Measurements from ENCODE around the gene PASK. TPM values are rescaled to one million over a fixed set of nuclear protein-coding genes. Genes with fewer than 3 reads are reported as not detected.

Gene PASK
- total RNA-seq, 1 donor from 2014 or later, result 20.3 TPM

- H3K36me3 Mint-ChIP-seq, result peaks cover 4% of the 10 kb centered on the region
- no peak overlapping the region for H3K4me3 Mint-ChIP-seq
- peaks cover 15% of the 10 kb centered on the region for H3K4me1 Mint-ChIP-seq
- H3K27ac Mint-ChIP-seq, result no peak overlapping the region
- Histone ChIP-seq H3F3A (ENCODE audit: low read depth) (no peaks in the 10 kb centered on the region), H3K4me2 (no peak overlapping the region), H3K4me1 (no peaks in the 10 kb centered on the region), H3K79me2 (ENCODE audit: low read depth) (no peaks in the 10 kb centered on the region), H3K4me3 (no peak overlapping the region), H3K36me3 (no peaks in the 10 kb centered on the region), H3K27me3 (no peaks in the 10 kb centered on the region), H3K9me3 (ENCODE audit: low read depth) (no peaks in the 10 kb centered on the region), H4K20me1 (ENCODE audit: low read depth) (peaks cover 3% of the 10 kb centered on the region), H3K9ac (no peak overlapping the region), H3K27ac (no peak overlapping the region), H2AFZ (replicated peaks) (no peak overlapping the region)
- TF ChIP-seq CTCF (IDR thresholded peaks at IDR 0.05) (no peak), EZH2 (IDR thresholded peaks at IDR 0.05) (no peak), EZH2phosphoT487 (IDR thresholded peaks at IDR 0.05) (no peak)
- H3K27me3 Mint-ChIP-seq (ENCODE audit: insufficient read depth, low read depth), result no peaks in the 10 kb centered on the region
- no peaks in the 10 kb centered on the region for H3K9me3 Mint-ChIP-seq
- DNase-seq (ENCODE audit: low spot score), result no peak
Measured at GRCh38 chr2:241139531-241140444, 9.5 kb downstream of the PASK start.

- Histone ChIP-seq H3K27me3 (no peaks in the 10 kb centered on the region), H3K9ac (no peak overlapping the region), H3F3A (ENCODE audit: low read depth) (no peaks in the 10 kb centered on the region), H3K79me2 (ENCODE audit: low read depth) (no peaks in the 10 kb centered on the region), H3K27ac (no peak overlapping the region), H4K20me1 (ENCODE audit: low read depth) (peaks cover 3% of the 10 kb centered on the region), H3K4me1 (no peaks in the 10 kb centered on the region), H2AFZ (replicated peaks) (no peak overlapping the region), H3K9me3 (ENCODE audit: low read depth) (no peaks in the 10 kb centered on the region), H3K4me2 (no peak overlapping the region), H3K36me3 (no peaks in the 10 kb centered on the region), H3K4me3 (no peak overlapping the region)
- H3K4me3 Mint-ChIP-seq, result no peak overlapping the region
- no peaks in the 10 kb centered on the region for H3K9me3 Mint-ChIP-seq
- DNase-seq (ENCODE audit: low spot score), result no peak
- H3K27me3 Mint-ChIP-seq (ENCODE audit: insufficient read depth, low read depth), result no peaks in the 10 kb centered on the region
- peaks cover 4% of the 10 kb centered on the region for H3K36me3 Mint-ChIP-seq
- no peak for TF ChIP-seq EZH2 (IDR thresholded peaks at IDR 0.05)
- TF ChIP-seq EZH2phosphoT487 (IDR thresholded peaks at IDR 0.05), result no peak
- TF ChIP-seq CTCF (IDR thresholded peaks at IDR 0.05), result no peak
- no peak overlapping the region for H3K27ac Mint-ChIP-seq
- H3K4me1 Mint-ChIP-seq, result peaks cover 15% of the 10 kb centered on the region
Measured at GRCh38 chr2:241138471-241138870, 10.8 kb downstream of the PASK start.

DNA sequence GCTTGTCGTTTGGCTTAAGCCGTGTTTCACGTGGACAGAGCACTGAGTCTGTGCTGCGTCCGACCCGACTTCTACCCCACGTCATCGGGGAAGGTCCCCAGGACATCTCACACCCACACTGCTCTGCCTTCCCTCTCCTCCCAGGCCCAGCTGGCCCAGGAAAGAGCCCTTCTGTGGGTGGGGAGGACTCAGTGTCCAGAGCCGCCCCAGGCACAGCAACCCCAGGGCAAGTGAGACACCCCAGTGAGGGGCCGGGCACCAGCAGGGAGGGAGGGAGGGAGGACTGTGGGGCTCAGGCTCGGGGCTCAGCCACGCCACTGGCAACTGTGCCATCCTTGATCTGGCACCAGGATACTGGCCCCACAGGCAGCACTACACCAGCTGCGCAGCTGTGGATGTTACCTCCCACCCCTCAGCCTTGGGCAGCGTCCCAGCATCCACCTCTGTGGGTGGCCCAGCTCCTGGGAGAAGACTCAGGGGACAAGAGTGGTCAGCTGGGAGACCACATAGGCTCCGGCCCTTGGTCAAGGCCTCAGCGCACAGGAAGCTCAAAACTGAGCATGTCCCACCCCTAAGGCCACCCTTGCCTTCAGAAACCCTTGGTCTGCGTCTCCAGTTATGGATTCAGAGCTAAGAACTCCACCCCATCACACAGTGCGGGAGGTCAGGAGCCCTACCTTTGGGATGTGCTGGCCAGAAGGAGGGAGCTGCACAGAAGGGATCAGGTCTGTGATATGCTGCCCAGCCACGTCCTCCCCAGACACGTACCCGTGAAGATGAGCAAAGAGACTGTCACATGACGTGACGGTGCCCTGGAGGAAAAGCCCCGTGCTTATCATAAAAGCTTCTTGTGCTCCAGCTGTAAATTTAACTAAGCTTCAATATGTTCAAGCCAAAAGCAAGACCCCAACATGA lies 11.7 kb downstream of the PASK start:
- H3K9me3 ChIP-seq (ENCODE audit: low read depth), result no peaks in the 10 kb centered on the region
- H3K9ac ChIP-seq, result no peak overlapping the region
- H3K4me1 ChIP-seq, result no peaks in the 10 kb centered on the region
- H2AFZ ChIP-seq (replicated peaks), result no peak overlapping the region
- Mint-ChIP-seq H3K9me3 (no peaks in the 10 kb centered on the region), H3K27me3 (ENCODE audit: insufficient read depth, low read depth) (no peaks in the 10 kb centered on the region), H3K4me3 (no peak overlapping the region), H3K27ac (no peak overlapping the region), H3K36me3 (peaks cover 7% of the 10 kb centered on the region), H3K4me1 (peaks cover 10% of the 10 kb centered on the region)
- no peak overlapping the region for H3K4me2 ChIP-seq
- H3K27ac ChIP-seq, result no peak overlapping the region
- peaks cover 2% of the 10 kb centered on the region for H4K20me1 ChIP-seq (ENCODE audit: low read depth)
- H3K36me3 ChIP-seq, result no peaks in the 10 kb centered on the region
- H3K27me3 ChIP-seq, result no peaks in the 10 kb centered on the region
- TF ChIP-seq CTCF (IDR thresholded peaks at IDR 0.05), result no peak
- TF ChIP-seq EZH2 (IDR thresholded peaks at IDR 0.05), result no peak
- TF ChIP-seq EZH2phosphoT487 (IDR thresholded peaks at IDR 0.05), result no peak
- H3K79me2 ChIP-seq (ENCODE audit: low read depth), result no peaks in the 10 kb centered on the region
- H3K4me3 ChIP-seq, result no peak overlapping the region
- H3F3A ChIP-seq (ENCODE audit: low read depth), result no peaks in the 10 kb centered on the region
- no peak for DNase-seq (ENCODE audit: low spot score)

Data from neural progenitor cell (in vitro differentiated cells).